Measurements from ENCODE around the gene BEND6. TPM values are rescaled to one million over a fixed set of nuclear protein-coding genes. Genes with fewer than 3 reads are reported as not detected.

BEND6 gene
- total RNA-seq, 1 donor from 2014 or later: 2.3 TPM

DNA sequence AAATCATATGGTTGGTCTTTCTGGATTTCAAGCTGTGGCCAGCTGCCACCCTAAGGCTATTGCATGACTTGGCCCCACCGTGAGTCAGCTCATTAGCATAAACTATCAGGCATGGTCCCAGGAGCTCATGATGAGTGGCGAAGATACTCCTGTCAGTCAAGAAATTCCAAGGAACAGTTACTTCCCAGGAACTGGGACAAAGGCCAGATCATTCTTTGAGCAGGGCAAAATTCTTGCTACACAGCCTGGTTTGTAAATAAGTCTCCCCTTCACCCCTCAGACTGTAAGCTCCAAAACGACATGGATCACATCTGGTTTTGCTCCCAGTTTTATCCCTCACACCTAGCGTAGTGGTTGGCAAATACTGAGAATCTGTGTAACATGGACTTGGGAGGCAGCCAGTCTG lies 58.6 kb downstream of the BEND6 start:
- TF ChIP-seq, protein P1, sequence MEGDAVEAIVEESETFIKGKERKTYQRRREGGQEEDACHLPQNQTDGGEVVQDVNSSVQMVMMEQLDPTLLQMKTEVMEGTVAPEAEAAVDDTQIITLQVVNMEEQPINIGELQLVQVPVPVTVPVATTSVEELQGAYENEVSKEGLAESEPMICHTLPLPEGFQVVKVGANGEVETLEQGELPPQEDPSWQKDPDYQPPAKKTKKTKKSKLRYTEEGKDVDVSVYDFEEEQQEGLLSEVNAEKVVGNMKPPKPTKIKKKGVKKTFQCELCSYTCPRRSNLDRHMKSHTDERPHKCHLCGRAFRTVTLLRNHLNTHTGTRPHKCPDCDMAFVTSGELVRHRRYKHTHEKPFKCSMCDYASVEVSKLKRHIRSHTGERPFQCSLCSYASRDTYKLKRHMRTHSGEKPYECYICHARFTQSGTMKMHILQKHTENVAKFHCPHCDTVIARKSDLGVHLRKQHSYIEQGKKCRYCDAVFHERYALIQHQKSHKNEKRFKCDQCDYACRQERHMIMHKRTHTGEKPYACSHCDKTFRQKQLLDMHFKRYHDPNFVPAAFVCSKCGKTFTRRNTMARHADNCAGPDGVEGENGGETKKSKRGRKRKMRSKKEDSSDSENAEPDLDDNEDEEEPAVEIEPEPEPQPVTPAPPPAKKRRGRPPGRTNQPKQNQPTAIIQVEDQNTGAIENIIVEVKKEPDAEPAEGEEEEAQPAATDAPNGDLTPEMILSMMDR (conservative IDR thresholded peaks at IDR 0.05): no peak
- DNase-seq (ENCODE audit: low read depth, low spot score): no peak

DNA sequence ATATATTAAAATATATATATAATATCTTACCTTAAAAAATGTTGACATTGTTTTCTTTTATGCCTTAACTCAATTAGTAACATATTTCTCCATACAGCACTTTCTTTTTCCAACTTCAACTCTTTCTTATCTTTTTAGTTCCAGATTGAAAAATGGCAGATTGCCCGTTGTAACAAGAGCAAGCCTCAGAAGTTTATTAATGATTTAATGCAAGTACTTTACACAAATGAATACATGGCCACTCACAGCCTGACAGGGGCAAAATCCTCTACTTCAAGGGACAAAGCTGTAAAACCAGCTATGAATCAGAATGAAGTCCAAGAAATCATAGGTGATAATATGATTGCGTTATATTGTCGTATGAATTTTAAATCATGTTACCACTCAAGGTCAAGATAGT lies 62.2 kb downstream of the BEND6 start:
- TF ChIP-seq, protein P1 (conservative IDR thresholded peaks at IDR 0.05): no peak
- no peaks in the 10 kb centered on the region for H3K36me3 Mint-ChIP-seq (ENCODE audit: low read depth)
- H3K27me3 Mint-ChIP-seq (ENCODE audit: low read depth): no peaks in the 10 kb centered on the region
- H3K27ac Mint-ChIP-seq (ENCODE audit: unreplicated experiment): no peak overlapping the region
- no peaks in the 10 kb centered on the region for H3K4me1 Mint-ChIP-seq
- no peaks in the 10 kb centered on the region for H3K9me3 Mint-ChIP-seq
- no peak overlapping the region for H3K4me3 Mint-ChIP-seq
- DNase-seq (ENCODE audit: low read depth, low spot score): no peak

More for the DNA sequence above, 58.6 kb downstream of the BEND6 start:
- Mint-ChIP-seq H3K27me3 (ENCODE audit: low read depth) (no peaks in the 10 kb centered on the region), H3K4me1 (no peaks in the 10 kb centered on the region), H3K36me3 (ENCODE audit: low read depth) (no peaks in the 10 kb centered on the region), H3K4me3 (no peak overlapping the region), H3K27ac (ENCODE audit: unreplicated experiment) (no peak overlapping the region), H3K9me3 (no peaks in the 10 kb centered on the region)

DNA sequence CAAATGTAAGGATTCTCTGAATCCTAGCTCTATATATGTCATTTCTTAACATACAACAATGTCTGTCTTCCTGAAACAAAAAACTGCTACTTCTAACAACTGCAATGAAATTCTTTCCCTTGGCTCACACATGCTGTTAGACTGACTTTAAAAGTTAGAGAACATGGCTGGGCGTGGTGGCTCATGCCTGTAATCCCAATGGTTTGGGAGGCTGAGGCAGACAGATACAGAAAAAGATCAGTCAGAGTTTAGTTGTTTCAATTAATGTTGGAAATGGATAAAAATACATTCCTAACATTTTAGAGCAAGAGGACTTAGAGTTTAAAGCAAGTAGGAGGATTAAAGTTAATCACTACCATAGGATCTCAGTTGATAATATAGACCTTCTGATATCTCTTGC lies 62.9 kb downstream of the BEND6 start:
- H3K36me3 Mint-ChIP-seq (ENCODE audit: low read depth): no peaks in the 10 kb centered on the region
- no peak overlapping the region for H3K4me3 Mint-ChIP-seq
- H3K27me3 Mint-ChIP-seq (ENCODE audit: low read depth): no peaks in the 10 kb centered on the region
- H3K27ac Mint-ChIP-seq (ENCODE audit: unreplicated experiment): no peak overlapping the region
- H3K9me3 Mint-ChIP-seq: no peaks in the 10 kb centered on the region
- TF ChIP-seq, protein P1 (conservative IDR thresholded peaks at IDR 0.05): no peak
- DNase-seq (ENCODE audit: low read depth, low spot score): no peak
- no peaks in the 10 kb centered on the region for H3K4me1 Mint-ChIP-seq

DNA sequence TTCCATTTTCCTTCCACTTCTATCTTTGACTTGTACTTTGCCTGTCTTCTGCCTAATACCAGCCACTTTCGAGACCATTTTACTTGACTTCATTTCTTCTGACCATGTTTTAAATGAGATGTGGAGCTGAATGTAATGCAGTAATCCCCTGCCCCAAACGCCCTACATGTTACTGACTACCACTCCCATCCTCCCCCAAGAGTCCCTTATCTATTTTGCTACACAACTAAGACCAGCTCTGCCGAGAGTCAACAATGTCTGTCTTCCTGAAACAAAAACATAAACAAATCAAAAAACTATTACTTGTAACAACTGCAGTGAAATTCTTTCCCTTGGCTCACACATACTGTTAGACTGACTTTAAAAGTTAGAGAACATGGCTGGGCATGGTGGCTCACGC lies 64.5 kb downstream of the BEND6 start:
- Mint-ChIP-seq H3K27ac (ENCODE audit: unreplicated experiment) (no peak overlapping the region), H3K36me3 (ENCODE audit: low read depth) (peaks cover 3% of the 10 kb centered on the region), H3K27me3 (ENCODE audit: low read depth) (no peaks in the 10 kb centered on the region)

DNA sequence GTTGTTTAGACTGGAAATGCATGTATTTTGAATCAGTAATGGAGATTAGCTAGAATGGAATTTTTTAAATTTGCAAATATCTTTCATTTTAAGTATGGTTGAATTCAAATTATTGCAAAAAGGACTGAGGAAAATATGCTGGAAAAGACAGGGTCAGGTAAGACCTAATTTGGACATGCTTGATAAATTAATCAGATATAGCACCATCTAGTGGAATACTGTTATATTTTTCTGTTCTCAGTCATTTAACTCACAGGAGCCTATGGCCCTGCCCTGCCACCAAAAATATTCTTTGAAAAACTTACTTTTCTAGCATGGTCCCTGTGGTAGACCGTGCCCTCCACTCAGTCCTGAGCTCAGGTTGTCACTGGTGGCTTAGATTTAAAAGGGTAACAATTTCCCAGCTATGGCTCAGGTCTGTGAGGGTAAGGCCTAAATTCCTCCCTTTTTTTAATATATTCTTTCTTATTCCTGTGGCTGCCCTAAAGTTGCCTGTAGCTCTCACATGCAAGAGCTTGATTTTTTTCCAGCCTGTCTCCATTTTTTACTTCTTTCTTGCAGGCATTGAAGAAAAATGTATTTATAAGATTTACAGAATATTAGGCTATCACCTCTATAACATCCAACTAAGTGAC lies 66.3 kb downstream of the BEND6 start:
- Mint-ChIP-seq H3K4me1 (no peaks in the 10 kb centered on the region), H3K9me3 (peaks cover 10% of the 10 kb centered on the region), H3K4me3 (no peak overlapping the region), H3K27me3 (ENCODE audit: low read depth) (no peaks in the 10 kb centered on the region), H3K27ac (ENCODE audit: unreplicated experiment) (no peak overlapping the region), H3K36me3 (ENCODE audit: low read depth) (peaks cover 16% of the 10 kb centered on the region)
- TF ChIP-seq, protein P1 (conservative IDR thresholded peaks at IDR 0.05): peak; percentile 79
- no peak for DNase-seq (ENCODE audit: low read depth, low spot score)

More for the DNA sequence above, 64.5 kb downstream of the BEND6 start:
- Mint-ChIP-seq H3K9me3 (peaks cover under 1% of the 10 kb centered on the region), H3K4me3 (no peak overlapping the region), H3K4me1 (no peaks in the 10 kb centered on the region)
- DNase-seq (ENCODE audit: low read depth, low spot score): no peak
- TF ChIP-seq, protein P1 (conservative IDR thresholded peaks at IDR 0.05): no peak
